BLaER1 (cell line): ENCODE data around the gene NOM1.
A peak's percentile ranks its signal among the peaks of the same experiment; 100 is the strongest.

ENCODE experiments used
- H3K27ac ChIP-seq: shearing (Covaris generic); formaldehyde crosslinking; 2 replicates; pipeline ENCODE4 v1.8.1; 2022
- H3K27me3 ChIP-seq: shearing (Covaris generic); formaldehyde crosslinking; 2 replicates; pipeline ENCODE4 v1.8.1; 2022
- H3K36me3 ChIP-seq: shearing (Covaris generic); formaldehyde crosslinking; 2 replicates; pipeline ENCODE4 v1.8.1; 2022
- H3K4me1 ChIP-seq: shearing (Covaris generic); formaldehyde crosslinking; 2 replicates; pipeline ENCODE4 v1.8.1; 2022
- H3K4me2 ChIP-seq: shearing (Covaris generic); formaldehyde crosslinking; 2 replicates; pipeline ENCODE4 v1.8.1; 2022
- H3K4me3 ChIP-seq: shearing (Covaris generic); formaldehyde crosslinking; 2 replicates; pipeline ENCODE4 v1.8.1; 2022
- H3K9ac ChIP-seq: shearing (Covaris generic); formaldehyde crosslinking; 2 replicates; pipeline ENCODE4 v1.8.1; 2022
- H3K9me3 ChIP-seq: shearing (Covaris generic); formaldehyde crosslinking; 2 replicates; pipeline ENCODE4 v1.8.1; 2022
- H4K20me1 ChIP-seq: shearing (Covaris generic); formaldehyde crosslinking; 2 replicates; pipeline ENCODE4 v1.8.1; 2022
- Cebpa-rat ChIP-seq: shearing (Covaris generic); IDR thresholded peaks from 2 replicates; pipeline ENCODE4 v1.8.1; 2022

NOM1 gene

GRCh38 chr7:157003756-157004520, 54.4 kb downstream of the NOM1 start:
- Histone ChIP-seq H4K20me1 (peaks cover 92% of the 10 kb centered on the region), H3K4me2 (no peak overlapping the region), H3K36me3 (no peaks in the 10 kb centered on the region), H3K27me3 (peaks cover 100% of the 10 kb centered on the region), H3K9ac (no peak overlapping the region), H3K27ac (no peak overlapping the region), H3K4me1 (no peaks in the 10 kb centered on the region), H3K9me3 (peaks cover 48% of the 10 kb centered on the region), H3K4me3 (no peak overlapping the region)
- no peak for TF ChIP-seq Cebpa-rat

DNA sequence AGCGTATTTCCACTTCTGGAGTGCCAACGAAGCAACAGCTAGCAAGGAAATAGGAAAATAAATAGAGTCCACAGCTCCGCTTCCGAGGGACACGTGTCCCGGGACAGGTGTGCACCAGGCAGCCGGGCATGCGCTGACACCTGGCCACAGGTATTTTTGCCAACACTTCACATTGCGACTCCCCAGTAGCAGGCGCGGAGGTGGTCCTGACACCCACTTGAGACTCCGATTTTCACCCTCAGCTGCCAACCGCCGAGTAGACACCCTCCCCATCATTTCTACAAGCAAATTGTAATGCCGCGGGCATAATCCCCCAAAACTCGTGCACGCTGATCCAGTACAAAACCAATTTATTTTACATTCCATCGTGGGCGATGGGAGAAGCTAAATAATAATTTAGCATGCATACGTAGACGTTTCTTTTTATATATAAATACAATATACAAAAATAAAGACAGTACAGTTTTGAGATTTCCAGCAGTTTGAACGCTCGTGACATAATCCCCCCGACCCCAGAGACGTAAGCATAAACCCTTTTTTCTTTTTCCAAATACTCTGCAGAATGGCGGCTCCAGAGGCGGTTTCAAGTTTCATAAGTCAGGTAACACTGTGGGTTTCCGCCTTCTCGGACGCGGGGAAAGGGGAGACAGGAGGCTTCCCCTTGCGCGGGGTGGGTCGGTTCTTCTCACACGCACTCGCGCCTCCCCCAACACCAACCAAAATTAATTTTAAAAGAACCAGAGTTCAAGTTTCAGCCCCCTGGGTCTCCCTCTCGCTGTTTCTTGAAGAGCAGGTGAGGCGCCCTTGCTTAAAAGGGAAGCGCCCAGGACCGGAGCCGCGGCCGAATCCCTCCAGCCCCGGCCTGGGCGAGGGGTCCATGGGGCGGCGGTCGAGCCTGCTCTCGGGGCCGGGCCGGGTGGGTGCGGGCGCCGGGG, 55.3 kb downstream of the NOM1 start:
- H3K4me2 ChIP-seq, result no peak overlapping the region
- no peak overlapping the region for H3K4me3 ChIP-seq
- H3K36me3 ChIP-seq, result no peaks in the 10 kb centered on the region
- peaks cover 56% of the 10 kb centered on the region for H3K9me3 ChIP-seq
- peaks cover 100% of the 10 kb centered on the region for H3K27me3 ChIP-seq
- no peak overlapping the region for H3K27ac ChIP-seq
- peaks cover 93% of the 10 kb centered on the region for H4K20me1 ChIP-seq
- H3K4me1 ChIP-seq, result no peaks in the 10 kb centered on the region
- H3K9ac ChIP-seq, result no peak overlapping the region
- no peak for TF ChIP-seq Cebpa-rat

DNA sequence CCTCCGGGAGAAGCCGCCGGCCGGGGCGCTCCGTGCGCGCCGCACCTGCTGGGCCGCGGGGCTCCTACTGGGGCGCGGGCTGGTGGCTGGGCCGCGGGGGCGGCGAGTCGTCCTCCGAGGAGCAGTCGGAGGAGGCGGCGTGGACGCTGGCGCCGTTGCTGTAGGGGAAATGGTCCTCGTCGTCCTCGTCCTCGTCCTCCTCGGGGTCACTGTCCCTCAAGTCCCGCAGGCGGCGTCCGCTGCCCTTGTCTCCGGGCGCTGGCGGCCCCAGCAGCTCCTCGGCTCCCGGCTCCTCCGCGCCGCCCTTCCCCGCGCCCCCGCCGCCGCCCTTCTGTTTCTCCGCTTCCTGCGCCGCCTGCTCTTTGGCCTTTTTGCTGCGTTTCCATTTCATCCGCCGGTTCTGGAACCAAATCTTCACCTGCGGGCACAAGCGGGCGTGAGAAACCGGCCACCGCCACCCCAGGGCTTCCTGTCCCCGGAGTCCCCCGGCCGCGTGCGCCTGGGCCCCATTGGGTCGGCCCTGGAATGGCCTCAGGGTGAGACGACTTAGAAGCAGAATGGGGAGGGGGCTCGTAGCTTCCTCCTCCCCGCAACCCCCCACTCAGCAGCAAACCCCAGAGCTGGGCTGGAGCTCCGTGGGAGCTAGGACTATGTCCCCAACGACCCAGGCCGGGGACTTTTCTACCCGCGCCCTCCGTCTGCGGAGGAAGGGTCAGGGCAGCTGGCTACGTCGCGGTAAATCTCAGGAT, 56.1 kb downstream of the NOM1 start:
- Histone ChIP-seq H3K4me1 (peaks cover 7% of the 10 kb centered on the region), H3K4me2 (no peak overlapping the region), H3K9me3 (peaks cover 63% of the 10 kb centered on the region), H3K27ac (no peak overlapping the region), H4K20me1 (peaks cover 99% of the 10 kb centered on the region), H3K4me3 (no peak overlapping the region), H3K36me3 (no peaks in the 10 kb centered on the region), H3K9ac (no peak overlapping the region), H3K27me3 (peaks cover 100% of the 10 kb centered on the region)
- no peak for TF ChIP-seq Cebpa-rat

- Histone ChIP-seq H3K4me2 (no peak overlapping the region), H4K20me1 (peaks cover 99% of the 10 kb centered on the region), H3K9ac (no peak overlapping the region), H3K27ac (no peak overlapping the region), H3K36me3 (no peaks in the 10 kb centered on the region), H3K9me3 (peaks cover 64% of the 10 kb centered on the region), H3K4me3 (no peak overlapping the region), H3K27me3 (peaks cover 100% of the 10 kb centered on the region), H3K4me1 (peaks cover 13% of the 10 kb centered on the region)
- no peak for TF ChIP-seq Cebpa-rat
These were observed 56.8 kb downstream of the NOM1 start for GRCh38 chr7:157006205-157006747.

- no peak overlapping the region for H3K27ac ChIP-seq
- H3K4me3 ChIP-seq, result no peak overlapping the region
- no peaks in the 10 kb centered on the region for H3K36me3 ChIP-seq
- H4K20me1 ChIP-seq, result peaks cover 99% of the 10 kb centered on the region
- H3K9me3 ChIP-seq, result peaks cover 57% of the 10 kb centered on the region
- no peak for TF ChIP-seq Cebpa-rat
- peaks cover 18% of the 10 kb centered on the region for H3K4me1 ChIP-seq
- H3K27me3 ChIP-seq, result peaks cover 100% of the 10 kb centered on the region
- no peak overlapping the region for H3K4me2 ChIP-seq
- no peak overlapping the region for H3K9ac ChIP-seq
These were observed 57.4 kb downstream of the NOM1 start for GRCh38 chr7:157006829-157007469.

DNA sequence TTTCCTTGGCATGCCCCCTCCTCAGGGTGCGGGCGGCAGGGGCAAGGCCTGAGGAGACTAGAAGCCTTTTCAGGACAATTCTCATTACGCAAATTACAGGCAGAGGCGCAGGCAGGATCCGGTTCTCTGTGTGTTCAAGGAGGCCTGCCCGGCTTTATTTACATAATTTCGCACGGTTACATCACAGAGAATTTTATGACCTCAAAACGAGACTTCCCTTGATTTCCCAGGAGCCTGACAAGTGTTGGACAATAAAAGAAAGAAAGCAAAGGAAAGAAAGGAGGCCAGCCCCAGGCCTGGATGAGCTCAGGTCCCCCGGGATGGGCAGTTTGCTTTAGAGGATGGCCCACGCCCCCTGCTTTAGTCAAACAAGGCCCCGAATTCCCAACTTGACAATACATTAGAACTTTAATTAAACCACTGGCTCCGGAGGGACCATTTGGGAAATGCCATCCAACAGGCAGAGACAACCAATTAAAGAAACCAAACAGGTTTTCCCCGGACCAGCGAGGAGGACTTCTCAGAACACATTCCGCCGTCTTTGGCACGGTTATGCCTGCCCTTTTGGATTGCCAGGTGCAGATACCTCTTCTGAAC, 58.1 kb downstream of the NOM1 start:
- no peak overlapping the region for H3K4me3 ChIP-seq
- peaks cover 100% of the 10 kb centered on the region for H3K27me3 ChIP-seq
- H3K9ac ChIP-seq, result no peak overlapping the region
- peaks cover 99% of the 10 kb centered on the region for H4K20me1 ChIP-seq
- no peak overlapping the region for H3K4me2 ChIP-seq
- no peak for TF ChIP-seq Cebpa-rat
- peaks cover 18% of the 10 kb centered on the region for H3K4me1 ChIP-seq
- H3K36me3 ChIP-seq, result no peaks in the 10 kb centered on the region
- peaks cover 52% of the 10 kb centered on the region for H3K9me3 ChIP-seq
- no peak overlapping the region for H3K27ac ChIP-seq

DNA sequence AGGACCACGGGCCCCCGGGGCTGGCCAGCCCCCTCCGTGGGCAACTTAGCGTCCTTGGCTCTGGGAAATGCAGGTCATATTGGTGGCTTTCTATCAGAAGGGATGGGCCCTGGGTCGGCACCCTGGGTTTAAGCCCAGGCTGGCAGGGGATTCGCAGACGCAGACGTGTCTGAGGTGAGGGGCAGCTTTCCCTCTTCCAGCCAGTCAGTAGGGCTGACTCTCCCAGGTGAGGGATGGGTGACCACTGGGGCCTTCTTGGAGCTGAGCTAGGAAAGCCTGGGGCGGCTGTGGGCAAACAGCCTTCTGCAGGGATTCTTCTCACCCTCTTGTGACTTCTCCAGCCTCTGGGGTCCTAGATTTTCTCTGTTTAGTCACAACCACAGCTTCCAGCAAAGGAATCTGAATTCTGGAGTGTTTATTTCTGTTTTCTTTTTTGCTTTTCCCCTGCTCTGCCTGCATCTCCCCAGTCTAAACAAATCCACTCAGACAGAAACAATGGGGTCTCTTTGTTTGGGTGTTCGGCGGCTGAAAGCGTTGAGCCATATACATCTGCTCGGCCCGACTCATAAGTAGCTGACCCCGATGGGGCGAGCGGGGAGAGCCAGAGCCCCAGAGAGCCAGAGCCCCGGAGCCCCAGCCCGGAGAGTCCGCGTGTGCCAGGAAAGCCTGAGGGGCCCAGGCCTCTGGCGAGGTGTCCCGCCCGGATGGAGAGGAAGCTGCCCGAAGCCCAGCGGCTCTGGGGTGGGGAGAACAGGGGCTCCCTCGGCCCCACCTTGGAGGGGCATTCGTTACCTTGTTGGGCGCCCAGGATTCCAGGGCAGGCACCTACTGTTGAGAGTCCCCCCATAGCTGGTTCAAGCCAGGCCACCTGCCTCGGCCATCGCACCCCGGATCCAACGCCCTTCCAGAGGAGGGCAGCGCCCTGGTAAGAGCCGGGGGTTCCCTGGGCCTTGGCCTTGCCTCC, 59.0 kb downstream of the NOM1 start:
- Histone ChIP-seq H3K36me3 (no peaks in the 10 kb centered on the region), H4K20me1 (peaks cover 99% of the 10 kb centered on the region), H3K4me2 (no peak overlapping the region), H3K27ac (no peak overlapping the region), H3K9me3 (peaks cover 45% of the 10 kb centered on the region), H3K4me3 (no peak overlapping the region), H3K27me3 (peaks cover 100% of the 10 kb centered on the region), H3K4me1 (peaks cover 18% of the 10 kb centered on the region), H3K9ac (no peak overlapping the region)
- TF ChIP-seq Cebpa-rat, result no peak

- Histone ChIP-seq H4K20me1 (peaks cover 99% of the 10 kb centered on the region), H3K27me3 (peaks cover 100% of the 10 kb centered on the region), H3K4me2 (no peak overlapping the region), H3K9me3 (peaks cover 37% of the 10 kb centered on the region), H3K27ac (no peak overlapping the region), H3K9ac (no peak overlapping the region), H3K36me3 (no peaks in the 10 kb centered on the region), H3K4me1 (peaks cover 18% of the 10 kb centered on the region), H3K4me3 (0 out of 2 replicates have a peak overlapping the region, but pooled peaks have one; percentile 66)
- TF ChIP-seq Cebpa-rat, result no peak
These were observed 59.8 kb downstream of the NOM1 start for GRCh38 chr7:157009170-157009777.
